WTC11 (cell line): ENCODE results near the gene TNRC6C. TPM values are rescaled to one million over a fixed set of nuclear protein-coding genes. Genes with fewer than 3 reads are reported as not detected.

Source experiments
- ATAC-seq: fragments of 200-7000 bp; cut with Tn5 transposase; 2 replicates; pipeline ENCODE4 v1.10.0; 2021; ENCODE audit warnings: mild to moderate bottlenecking, moderate library complexity
- CTCF ChIA-PET: fragments of 300-600 bp; sonication (Branson Sonifier 250); formaldehyde crosslinking; loops from one replicate; lab custom pipeline; 2021; ENCODE audit warnings: antibody characterized with exemption; lab: Charles Lee
- POLR2A ChIA-PET: fragments of 350-600 bp; sonication (Branson Sonifier 250); formaldehyde crosslinking; loops from one replicate; lab custom pipeline; 2021; ENCODE audit warnings: antibody characterized with exemption; lab: Charles Lee
- DNase-seq: peaks from one replicate; pipeline ENCODE4 v3.0.0; 2021; ENCODE audit warnings: low spot score
- H3K27ac Mint-ChIP-seq: 2 replicates; pipeline ENCODE4 v1.8.0; 2021; ENCODE audit warnings: mixed read lengths
- H3K27me3 Mint-ChIP-seq: 2 replicates; pipeline ENCODE4 v1.8.0; 2021; ENCODE audit warnings: low read depth, mild to moderate bottlenecking, moderate library complexity, mixed read lengths
- H3K36me3 Mint-ChIP-seq: 2 replicates; pipeline ENCODE4 v1.8.0; 2021; ENCODE audit warnings: mixed read lengths
- H3K4me1 Mint-ChIP-seq: 2 replicates; pipeline ENCODE4 v1.8.0; 2022; ENCODE audit warnings: mixed read lengths
- H3K4me3 Mint-ChIP-seq: 2 replicates; pipeline ENCODE4 v1.8.0; 2021; ENCODE audit warnings: mild to moderate bottlenecking, moderate library complexity, mixed read lengths
- H3K9me3 Mint-ChIP-seq: 2 replicates; pipeline ENCODE4 v1.8.0; 2021; ENCODE audit warnings: mixed read lengths
- CREB1 ChIP-seq: sonication (generic); formaldehyde crosslinking; IDR thresholded peaks from 2 replicates; pipeline ENCODE4 v1.8.0; 2023; ENCODE audit warnings: mild to moderate bottlenecking, missing genetic modification reagents
- ELF4 ChIP-seq: sonication (generic); formaldehyde crosslinking; IDR thresholded peaks from 2 replicates; pipeline ENCODE4 v1.8.1; 2022; ENCODE audit warnings: low read depth, mild to moderate bottlenecking, moderate library complexity, missing genetic modification reagents
- EMX1 ChIP-seq: fragments of 250-450 bp; sonication (Bioruptor Pico); IDR thresholded peaks from 2 replicates; pipeline ENCODE4 v1.8.0; 2021; ENCODE audit warnings: mild to moderate bottlenecking
- ETV6 ChIP-seq: sonication (generic); formaldehyde crosslinking; IDR thresholded peaks from 2 replicates; pipeline ENCODE4 v1.8.1; 2022; ENCODE audit warnings: mild to moderate bottlenecking, missing genetic modification reagents
- FOXJ3 ChIP-seq: sonication (generic); formaldehyde crosslinking; IDR thresholded peaks from 2 replicates; pipeline ENCODE4 v1.9.0; 2021; ENCODE audit warnings: missing genetic modification reagents, mild to moderate bottlenecking, borderline replicate concordance
- NFE2L1 ChIP-seq: sonication (generic); formaldehyde crosslinking; IDR thresholded peaks from 2 replicates; pipeline ENCODE4 v1.8.1; 2023; ENCODE audit warnings: missing genetic modification reagents
- NR1H2 ChIP-seq: sonication (generic); formaldehyde crosslinking; IDR thresholded peaks from 2 replicates; pipeline ENCODE4 v1.9.0; 2021; ENCODE audit warnings: mild to moderate bottlenecking, moderate library complexity, missing genetic modification reagents
- RELA ChIP-seq: sonication (generic); formaldehyde crosslinking; IDR thresholded peaks from 2 replicates; pipeline ENCODE4 v1.8.1; 2022; ENCODE audit warnings: missing genetic modification reagents, mild to moderate bottlenecking, borderline replicate concordance
- RORB ChIP-seq: fragments of 250-450 bp; sonication (Bioruptor Pico); IDR thresholded peaks from 2 replicates; pipeline ENCODE4 v1.9.0; 2021; ENCODE audit warnings: mild to moderate bottlenecking
- TEAD1 ChIP-seq: sonication (generic); formaldehyde crosslinking; IDR thresholded peaks from 2 replicates; pipeline ENCODE4 v1.8.0; 2022; ENCODE audit warnings: mild to moderate bottlenecking, missing genetic modification reagents
- ZBTB21 ChIP-seq: sonication (generic); formaldehyde crosslinking; IDR thresholded peaks from 2 replicates; pipeline ENCODE4 v1.8.1; 2023; ENCODE audit warnings: mild to moderate bottlenecking, missing genetic modification reagents, borderline replicate concordance
- ZNF121 ChIP-seq: sonication (generic); formaldehyde crosslinking; IDR thresholded peaks from 2 replicates; pipeline ENCODE4 v1.8.0; 2023; ENCODE audit warnings: missing genetic modification reagents
- ZNF138 ChIP-seq: sonication (generic); formaldehyde crosslinking; conservative IDR thresholded peaks from 2 replicates; pipeline ENCODE4 v1.8.1; 2022; ENCODE audit warnings: mild to moderate bottlenecking, moderate library complexity, missing genetic modification reagents
- ZNF219 ChIP-seq: sonication (generic); formaldehyde crosslinking; IDR thresholded peaks from 2 replicates; pipeline ENCODE4 v1.8.0; 2023; ENCODE audit warnings: missing genetic modification reagents, mild to moderate bottlenecking, borderline replicate concordance
- ZNF232 ChIP-seq: sonication (generic); formaldehyde crosslinking; IDR thresholded peaks from 2 replicates; pipeline ENCODE4 v1.8.0; 2022; ENCODE audit warnings: mild to moderate bottlenecking, missing genetic modification reagents
- ZNF317 ChIP-seq: sonication (generic); formaldehyde crosslinking; IDR thresholded peaks from 2 replicates; pipeline ENCODE4 v1.8.1; 2023; ENCODE audit warnings: low read depth, mild to moderate bottlenecking, moderate library complexity, missing genetic modification reagents, borderline replicate concordance
- total RNA-seq: library from RNA; stranded (reverse); gene quantifications from 3 replicates; pipeline ENCODE4 v1.2.3, GENCODE V29; 2021
- TF ChIP-seq, protein P1 (sequence below): sonication (generic); formaldehyde crosslinking; IDR thresholded peaks from 2 replicates; pipeline ENCODE4 v1.8.1; 2023; ENCODE audit warnings: mild to moderate bottlenecking, missing genetic modification reagents
- TF ChIP-seq, protein P2 (sequence below): fragments of 250-450 bp; sonication (Bioruptor Pico); IDR thresholded peaks from 2 replicates; pipeline ENCODE4 v1.9.0; 2021; ENCODE audit warnings: mild to moderate bottlenecking
- TF ChIP-seq, protein P3 (sequence below): fragments of 250-450 bp; sonication (Bioruptor Pico); IDR thresholded peaks from 2 replicates; pipeline ENCODE4 v2.1.2; 2022; ENCODE audit warnings: mild to moderate bottlenecking, moderate library complexity
- TF ChIP-seq, protein P4 (sequence below): fragments of 250-450 bp; sonication (Bioruptor Pico); IDR thresholded peaks from 2 replicates; pipeline ENCODE4 v1.8.0; 2021; ENCODE audit warnings: mild to moderate bottlenecking
- TF ChIP-seq, protein P5 (sequence below): sonication (generic); formaldehyde crosslinking; IDR thresholded peaks from 2 replicates; pipeline ENCODE4 v1.8.0; 2023; ENCODE audit warnings: mild to moderate bottlenecking, missing genetic modification reagents
- TF ChIP-seq, protein P6 (sequence below): sonication (generic); formaldehyde crosslinking; IDR thresholded peaks from 2 replicates; pipeline ENCODE4 v1.8.1; 2023; ENCODE audit warnings: mild to moderate bottlenecking, missing genetic modification reagents, borderline replicate concordance
- TF ChIP-seq, protein P7 (sequence below): sonication (generic); formaldehyde crosslinking; conservative IDR thresholded peaks from 2 replicates; pipeline ENCODE4 v1.8.1; 2022; ENCODE audit warnings: mild to moderate bottlenecking, missing genetic modification reagents

Gene TNRC6C
- total RNA-seq, 1 experiment from 2014 or later = 52.3 TPM

DNA sequence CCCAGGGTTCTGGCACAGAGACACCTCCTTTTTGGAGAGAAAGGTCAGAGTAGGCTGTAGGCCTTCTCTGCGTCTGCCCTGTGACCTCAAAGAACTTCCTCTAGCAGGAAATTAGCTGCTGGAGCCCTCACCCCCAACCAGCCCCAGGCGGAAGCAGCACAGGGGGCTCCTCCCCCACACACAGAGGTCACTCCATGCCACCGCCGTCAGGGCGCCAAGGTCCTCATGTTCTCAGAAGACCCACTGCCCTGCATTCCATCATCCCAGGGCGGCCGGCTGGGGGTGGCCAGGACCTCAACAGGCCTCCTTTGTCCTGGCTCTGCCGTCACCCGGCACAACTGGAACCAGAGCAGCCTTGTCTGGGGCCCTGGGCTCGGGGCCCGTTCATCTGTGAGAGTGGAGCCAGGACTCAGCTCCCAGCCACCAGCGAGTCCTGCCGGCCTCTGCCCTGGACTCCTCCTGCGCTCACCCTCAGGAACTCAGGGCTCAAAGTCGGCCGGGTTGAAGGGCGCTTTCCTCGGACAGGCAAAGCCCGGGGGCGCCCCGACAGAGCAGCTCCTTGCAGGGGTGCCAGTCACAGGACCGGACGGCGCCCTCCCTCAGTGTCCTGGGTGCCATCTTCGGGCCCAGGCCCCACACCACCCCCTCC lies 168.9 kb downstream of the TNRC6C start:
- Mint-ChIP-seq H3K27ac (peak overlapping the region; percentile 41), H3K9me3 (no peaks in the 10 kb centered on the region), H3K4me1 (peaks cover 26% of the 10 kb centered on the region), H3K4me3 (peak overlapping the region; percentile 80), H3K36me3 (peaks cover 14% of the 10 kb centered on the region), H3K27me3 (peaks cover 4% of the 10 kb centered on the region; the same call in 1 of the 2 replicates)
- peak; percentile 1; the same call in 1 of the 2 replicates for ATAC-seq
- DNase-seq = no peak
- ChIA-PET POLR2A (interaction anchor here (0.5 to 1.8 kb wide), 6 partner anchors 13 to 906 kb away, joined by 3 to 6 read pairs (median 4); partner anchors contain the start of genes AFMID, TK1 and TNRC6C), CTCF (interaction anchor here (0.8 to 4.6 kb wide), 10 partner anchors 11 to 124 kb away, joined by 3 to 65 read pairs (median 4); partner anchors contain the start of genes AFMID and TK1)
- TF ChIP-seq, protein P1, sequence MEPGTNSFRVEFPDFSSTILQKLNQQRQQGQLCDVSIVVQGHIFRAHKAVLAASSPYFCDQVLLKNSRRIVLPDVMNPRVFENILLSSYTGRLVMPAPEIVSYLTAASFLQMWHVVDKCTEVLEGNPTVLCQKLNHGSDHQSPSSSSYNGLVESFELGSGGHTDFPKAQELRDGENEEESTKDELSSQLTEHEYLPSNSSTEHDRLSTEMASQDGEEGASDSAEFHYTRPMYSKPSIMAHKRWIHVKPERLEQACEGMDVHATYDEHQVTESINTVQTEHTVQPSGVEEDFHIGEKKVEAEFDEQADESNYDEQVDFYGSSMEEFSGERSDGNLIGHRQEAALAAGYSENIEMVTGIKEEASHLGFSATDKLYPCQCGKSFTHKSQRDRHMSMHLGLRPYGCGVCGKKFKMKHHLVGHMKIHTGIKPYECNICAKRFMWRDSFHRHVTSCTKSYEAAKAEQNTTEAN (CRISPR knock-in tag) = no peak
- TF ChIP-seq, protein P2, sequence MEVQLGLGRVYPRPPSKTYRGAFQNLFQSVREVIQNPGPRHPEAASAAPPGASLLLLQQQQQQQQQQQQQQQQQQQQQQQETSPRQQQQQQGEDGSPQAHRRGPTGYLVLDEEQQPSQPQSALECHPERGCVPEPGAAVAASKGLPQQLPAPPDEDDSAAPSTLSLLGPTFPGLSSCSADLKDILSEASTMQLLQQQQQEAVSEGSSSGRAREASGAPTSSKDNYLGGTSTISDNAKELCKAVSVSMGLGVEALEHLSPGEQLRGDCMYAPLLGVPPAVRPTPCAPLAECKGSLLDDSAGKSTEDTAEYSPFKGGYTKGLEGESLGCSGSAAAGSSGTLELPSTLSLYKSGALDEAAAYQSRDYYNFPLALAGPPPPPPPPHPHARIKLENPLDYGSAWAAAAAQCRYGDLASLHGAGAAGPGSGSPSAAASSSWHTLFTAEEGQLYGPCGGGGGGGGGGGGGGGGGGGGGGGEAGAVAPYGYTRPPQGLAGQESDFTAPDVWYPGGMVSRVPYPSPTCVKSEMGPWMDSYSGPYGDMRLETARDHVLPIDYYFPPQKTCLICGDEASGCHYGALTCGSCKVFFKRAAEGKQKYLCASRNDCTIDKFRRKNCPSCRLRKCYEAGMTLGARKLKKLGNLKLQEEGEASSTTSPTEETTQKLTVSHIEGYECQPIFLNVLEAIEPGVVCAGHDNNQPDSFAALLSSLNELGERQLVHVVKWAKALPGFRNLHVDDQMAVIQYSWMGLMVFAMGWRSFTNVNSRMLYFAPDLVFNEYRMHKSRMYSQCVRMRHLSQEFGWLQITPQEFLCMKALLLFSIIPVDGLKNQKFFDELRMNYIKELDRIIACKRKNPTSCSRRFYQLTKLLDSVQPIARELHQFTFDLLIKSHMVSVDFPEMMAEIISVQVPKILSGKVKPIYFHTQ (CRISPR knock-in tag) = no peak
- TF ChIP-seq ZNF121 (CRISPR knock-in tag) (no peak), NFE2L1 (no peak), ELF4 (CRISPR knock-in tag) (no peak), FOXJ3 (CRISPR knock-in tag) (no peak), NR1H2 (no peak), RELA (CRISPR knock-in tag) (no peak), RORB (no peak), CREB1 (CRISPR knock-in tag) (0 out of 2 replicates have a peak, but pooled peaks have one; percentile 48), ZNF317 (CRISPR knock-in tag) (no peak), ZNF219 (no peak), ZNF232 (CRISPR knock-in tag) (no peak), TEAD1 (CRISPR knock-in tag) (no peak), EMX1 (CRISPR knock-in tag) (no peak), ZBTB21 (CRISPR knock-in tag) (no peak), ZNF138 (no peak), ETV6 (0 out of 2 replicates have a peak, but pooled peaks have one; percentile 43)
- TF ChIP-seq, protein P3, sequence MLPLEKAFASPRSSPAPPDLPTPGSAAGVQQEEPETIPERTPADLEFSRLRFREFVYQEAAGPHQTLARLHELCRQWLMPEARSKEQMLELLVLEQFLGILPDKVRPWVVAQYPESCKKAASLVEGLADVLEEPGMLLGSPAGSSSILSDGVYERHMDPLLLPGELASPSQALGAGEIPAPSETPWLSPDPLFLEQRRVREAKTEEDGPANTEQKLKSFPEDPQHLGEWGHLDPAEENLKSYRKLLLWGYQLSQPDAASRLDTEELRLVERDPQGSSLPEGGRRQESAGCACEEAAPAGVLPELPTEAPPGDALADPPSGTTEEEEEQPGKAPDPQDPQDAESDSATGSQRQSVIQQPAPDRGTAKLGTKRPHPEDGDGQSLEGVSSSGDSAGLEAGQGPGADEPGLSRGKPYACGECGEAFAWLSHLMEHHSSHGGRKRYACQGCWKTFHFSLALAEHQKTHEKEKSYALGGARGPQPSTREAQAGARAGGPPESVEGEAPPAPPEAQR (CRISPR knock-in tag) = no peak
- TF ChIP-seq, protein P4, sequence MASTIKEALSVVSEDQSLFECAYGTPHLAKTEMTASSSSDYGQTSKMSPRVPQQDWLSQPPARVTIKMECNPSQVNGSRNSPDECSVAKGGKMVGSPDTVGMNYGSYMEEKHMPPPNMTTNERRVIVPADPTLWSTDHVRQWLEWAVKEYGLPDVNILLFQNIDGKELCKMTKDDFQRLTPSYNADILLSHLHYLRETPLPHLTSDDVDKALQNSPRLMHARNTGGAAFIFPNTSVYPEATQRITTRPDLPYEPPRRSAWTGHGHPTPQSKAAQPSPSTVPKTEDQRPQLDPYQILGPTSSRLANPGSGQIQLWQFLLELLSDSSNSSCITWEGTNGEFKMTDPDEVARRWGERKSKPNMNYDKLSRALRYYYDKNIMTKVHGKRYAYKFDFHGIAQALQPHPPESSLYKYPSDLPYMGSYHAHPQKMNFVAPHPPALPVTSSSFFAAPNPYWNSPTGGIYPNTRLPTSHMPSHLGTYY (CRISPR knock-in tag) = no peak
- TF ChIP-seq, protein P5, sequence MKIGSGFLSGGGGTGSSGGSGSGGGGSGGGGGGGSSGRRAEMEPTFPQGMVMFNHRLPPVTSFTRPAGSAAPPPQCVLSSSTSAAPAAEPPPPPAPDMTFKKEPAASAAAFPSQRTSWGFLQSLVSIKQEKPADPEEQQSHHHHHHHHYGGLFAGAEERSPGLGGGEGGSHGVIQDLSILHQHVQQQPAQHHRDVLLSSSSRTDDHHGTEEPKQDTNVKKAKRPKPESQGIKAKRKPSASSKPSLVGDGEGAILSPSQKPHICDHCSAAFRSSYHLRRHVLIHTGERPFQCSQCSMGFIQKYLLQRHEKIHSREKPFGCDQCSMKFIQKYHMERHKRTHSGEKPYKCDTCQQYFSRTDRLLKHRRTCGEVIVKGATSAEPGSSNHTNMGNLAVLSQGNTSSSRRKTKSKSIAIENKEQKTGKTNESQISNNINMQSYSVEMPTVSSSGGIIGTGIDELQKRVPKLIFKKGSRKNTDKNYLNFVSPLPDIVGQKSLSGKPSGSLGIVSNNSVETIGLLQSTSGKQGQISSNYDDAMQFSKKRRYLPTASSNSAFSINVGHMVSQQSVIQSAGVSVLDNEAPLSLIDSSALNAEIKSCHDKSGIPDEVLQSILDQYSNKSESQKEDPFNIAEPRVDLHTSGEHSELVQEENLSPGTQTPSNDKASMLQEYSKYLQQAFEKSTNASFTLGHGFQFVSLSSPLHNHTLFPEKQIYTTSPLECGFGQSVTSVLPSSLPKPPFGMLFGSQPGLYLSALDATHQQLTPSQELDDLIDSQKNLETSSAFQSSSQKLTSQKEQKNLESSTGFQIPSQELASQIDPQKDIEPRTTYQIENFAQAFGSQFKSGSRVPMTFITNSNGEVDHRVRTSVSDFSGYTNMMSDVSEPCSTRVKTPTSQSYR = no peak
- TF ChIP-seq, protein P6, sequence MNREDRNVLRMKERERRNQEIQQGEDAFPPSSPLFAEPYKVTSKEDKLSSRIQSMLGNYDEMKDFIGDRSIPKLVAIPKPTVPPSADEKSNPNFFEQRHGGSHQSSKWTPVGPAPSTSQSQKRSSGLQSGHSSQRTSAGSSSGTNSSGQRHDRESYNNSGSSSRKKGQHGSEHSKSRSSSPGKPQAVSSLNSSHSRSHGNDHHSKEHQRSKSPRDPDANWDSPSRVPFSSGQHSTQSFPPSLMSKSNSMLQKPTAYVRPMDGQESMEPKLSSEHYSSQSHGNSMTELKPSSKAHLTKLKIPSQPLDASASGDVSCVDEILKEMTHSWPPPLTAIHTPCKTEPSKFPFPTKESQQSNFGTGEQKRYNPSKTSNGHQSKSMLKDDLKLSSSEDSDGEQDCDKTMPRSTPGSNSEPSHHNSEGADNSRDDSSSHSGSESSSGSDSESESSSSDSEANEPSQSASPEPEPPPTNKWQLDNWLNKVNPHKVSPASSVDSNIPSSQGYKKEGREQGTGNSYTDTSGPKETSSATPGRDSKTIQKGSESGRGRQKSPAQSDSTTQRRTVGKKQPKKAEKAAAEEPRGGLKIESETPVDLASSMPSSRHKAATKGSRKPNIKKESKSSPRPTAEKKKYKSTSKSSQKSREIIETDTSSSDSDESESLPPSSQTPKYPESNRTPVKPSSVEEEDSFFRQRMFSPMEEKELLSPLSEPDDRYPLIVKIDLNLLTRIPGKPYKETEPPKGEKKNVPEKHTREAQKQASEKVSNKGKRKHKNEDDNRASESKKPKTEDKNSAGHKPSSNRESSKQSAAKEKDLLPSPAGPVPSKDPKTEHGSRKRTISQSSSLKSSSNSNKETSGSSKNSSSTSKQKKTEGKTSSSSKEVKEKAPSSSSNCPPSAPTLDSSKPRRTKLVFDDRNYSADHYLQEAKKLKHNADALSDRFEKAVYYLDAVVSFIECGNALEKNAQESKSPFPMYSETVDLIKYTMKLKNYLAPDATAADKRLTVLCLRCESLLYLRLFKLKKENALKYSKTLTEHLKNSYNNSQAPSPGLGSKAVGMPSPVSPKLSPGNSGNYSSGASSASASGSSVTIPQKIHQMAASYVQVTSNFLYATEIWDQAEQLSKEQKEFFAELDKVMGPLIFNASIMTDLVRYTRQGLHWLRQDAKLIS = no peak
- TF ChIP-seq, protein P7, sequence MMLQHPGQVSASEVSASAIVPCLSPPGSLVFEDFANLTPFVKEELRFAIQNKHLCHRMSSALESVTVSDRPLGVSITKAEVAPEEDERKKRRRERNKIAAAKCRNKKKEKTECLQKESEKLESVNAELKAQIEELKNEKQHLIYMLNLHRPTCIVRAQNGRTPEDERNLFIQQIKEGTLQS (CRISPR knock-in tag) = no peak
